GM15510 (cell line): Measurements from ENCODE around the gene PTPRN2.

Experiments used
- POLR2A ChIP-seq: IDR thresholded peaks from 3 replicates; pipeline ENCODE4 v1.6.1; 2011; ENCODE audit warnings: borderline replicate concordance; ENCODE audit not compliant: insufficient read length; ENCODE audit errors: extremely low read depth

The PTPRN2 gene

DNA sequence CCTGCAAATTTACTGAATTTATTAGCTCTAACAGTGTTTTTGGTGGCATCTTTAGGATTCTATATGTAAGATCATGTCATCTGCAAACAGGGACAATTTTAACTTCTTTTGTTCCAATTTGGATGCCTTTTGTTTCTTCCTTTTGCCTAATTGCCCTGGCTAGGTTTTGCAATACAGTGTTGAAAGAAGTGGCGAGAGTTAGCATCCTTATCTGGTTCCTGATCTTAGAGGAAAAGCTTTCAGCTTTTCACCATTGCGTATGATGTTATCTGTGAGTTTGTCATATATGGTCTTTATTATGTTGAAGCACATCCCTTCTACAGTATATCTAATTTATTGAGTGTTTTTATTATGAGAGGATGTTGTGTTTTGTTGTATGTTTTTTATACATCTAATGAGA is 301.4 kb downstream of the PTPRN2 start:
- TF ChIP-seq POLR2A: no peak

GRCh38 chr7:158285383-158285770 is 302.2 kb downstream of the PTPRN2 start:
- no peak for TF ChIP-seq POLR2A

DNA sequence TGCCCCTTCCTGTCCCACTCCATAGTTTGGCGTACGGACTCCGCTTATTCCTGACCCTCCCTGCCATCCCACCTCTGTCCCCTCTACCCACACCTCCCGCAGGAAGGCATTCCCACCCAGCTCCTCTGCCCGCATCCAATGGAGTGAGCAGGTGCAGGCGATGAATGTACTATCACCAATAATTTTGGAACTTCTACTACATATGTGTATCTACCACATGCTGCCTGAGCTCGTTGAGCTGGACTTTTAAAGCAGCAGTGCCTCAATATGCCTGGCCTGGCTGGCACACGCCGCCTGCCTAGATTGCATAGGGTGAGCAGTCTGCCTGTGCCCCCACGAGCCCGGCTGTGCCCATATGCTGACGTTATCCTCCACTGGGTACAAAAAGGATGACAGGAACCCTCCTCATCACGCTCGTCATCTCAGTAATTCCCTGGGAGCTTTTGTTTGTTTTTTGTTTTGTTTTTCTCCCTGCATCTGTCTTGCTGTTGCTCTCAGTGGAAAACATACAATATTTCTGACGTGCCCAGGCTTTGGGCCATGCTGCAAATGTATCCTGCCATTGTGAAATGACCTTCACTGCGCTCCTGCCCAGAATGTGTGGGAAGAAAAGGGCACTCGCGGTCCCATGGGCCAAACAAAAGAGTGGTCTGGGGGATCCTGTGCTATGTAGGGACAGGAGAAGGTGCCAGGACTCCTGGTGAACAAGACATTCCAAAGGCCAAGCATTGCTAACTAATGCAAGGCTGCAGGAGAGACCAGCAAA is 302.8 kb downstream of the PTPRN2 start:
- TF ChIP-seq POLR2A: no peak

DNA sequence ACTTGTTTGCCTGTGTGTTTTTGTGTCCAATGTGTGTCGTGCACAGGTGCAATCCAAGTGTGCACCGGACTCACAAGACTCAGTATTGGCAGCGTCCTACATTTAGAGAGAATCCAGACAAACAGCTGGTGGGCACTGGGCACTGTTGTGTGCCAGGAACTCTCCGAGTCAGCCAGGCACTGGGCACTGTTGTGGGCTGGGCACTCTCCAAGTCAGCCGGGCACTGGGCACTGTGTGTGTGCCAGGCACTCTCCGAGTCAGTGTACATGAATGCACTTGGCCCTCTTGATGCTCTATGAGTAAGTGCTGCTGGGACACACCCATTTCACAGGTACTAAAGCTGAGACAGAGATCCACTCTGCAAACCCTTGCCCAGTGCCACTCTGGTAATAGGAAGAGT is 303.5 kb downstream of the PTPRN2 start:
- no peak for TF ChIP-seq POLR2A

DNA sequence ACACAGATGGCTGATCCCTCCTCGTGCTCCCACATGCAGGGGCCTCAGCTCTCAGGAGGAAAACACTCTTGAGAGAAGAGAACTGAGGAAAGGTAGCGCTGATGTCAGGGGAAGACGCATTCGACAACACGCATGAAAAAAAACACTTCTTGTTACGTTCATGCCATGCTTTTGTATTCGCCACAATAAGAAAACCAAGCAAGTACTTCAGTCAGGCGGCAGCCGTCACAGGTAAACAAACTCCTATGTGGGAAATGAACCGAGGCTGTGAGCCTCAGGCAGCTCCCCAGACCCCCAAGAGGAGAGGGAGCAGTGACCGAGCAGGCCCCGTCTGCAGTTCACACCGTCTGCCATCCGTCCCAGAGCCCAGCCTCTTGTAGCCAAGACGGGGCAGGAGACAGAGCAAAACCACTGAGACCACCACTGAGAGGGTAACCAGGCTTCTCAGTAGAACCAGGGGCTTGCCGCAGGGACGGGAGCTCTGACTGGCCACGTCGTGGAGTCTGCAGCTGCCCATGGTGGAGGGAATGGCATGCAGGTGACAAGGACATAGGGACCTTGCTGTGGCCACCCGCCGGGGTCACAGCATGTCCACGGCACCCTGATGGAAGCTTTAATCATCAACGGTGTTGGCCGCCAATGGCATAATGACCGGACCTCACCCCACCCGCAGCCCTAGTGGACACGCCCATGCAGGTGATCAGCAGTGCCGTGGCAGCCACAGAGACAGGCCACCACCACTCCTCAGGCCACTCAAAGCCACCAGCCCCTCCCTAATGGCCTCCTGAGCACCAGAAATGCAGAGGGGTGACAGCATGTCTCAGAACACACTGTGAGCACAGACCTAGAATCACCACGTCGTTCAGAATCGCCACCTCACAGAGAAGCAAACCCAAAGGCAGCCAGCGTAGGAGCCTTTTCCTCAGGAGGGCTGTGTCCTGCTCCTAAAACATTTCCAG is 304.3 kb downstream of the PTPRN2 start:
- TF ChIP-seq POLR2A: no peak

DNA sequence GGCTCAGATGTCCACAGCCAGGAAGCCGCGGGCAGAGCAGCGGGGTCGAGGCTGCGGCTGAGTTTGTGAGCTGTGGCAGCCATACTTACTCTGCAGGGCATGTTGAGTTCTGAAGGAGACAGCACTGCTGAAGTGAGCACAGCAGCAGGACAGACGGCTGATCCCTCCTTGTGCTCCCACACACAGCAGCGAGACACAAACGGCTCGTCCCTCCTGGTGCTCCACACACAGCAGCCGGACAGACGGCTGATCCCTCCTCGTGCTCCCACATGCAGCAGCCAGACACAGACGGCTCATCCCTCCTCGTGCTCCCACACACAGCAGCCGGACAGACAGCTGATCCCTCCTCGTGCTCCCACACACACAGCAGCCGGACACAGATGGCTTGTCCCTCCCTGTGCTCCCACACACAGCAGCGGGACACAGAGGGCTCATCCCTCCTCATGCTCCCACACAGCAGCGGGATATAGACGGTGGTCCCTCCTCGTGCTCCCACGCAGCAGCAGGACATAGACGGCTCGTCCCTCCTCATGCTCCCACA is 305.1 kb downstream of the PTPRN2 start:
- TF ChIP-seq POLR2A: no peak

GRCh38 chr7:158281441-158281840 is 306.2 kb downstream of the PTPRN2 start:
- no peak for TF ChIP-seq POLR2A

DNA sequence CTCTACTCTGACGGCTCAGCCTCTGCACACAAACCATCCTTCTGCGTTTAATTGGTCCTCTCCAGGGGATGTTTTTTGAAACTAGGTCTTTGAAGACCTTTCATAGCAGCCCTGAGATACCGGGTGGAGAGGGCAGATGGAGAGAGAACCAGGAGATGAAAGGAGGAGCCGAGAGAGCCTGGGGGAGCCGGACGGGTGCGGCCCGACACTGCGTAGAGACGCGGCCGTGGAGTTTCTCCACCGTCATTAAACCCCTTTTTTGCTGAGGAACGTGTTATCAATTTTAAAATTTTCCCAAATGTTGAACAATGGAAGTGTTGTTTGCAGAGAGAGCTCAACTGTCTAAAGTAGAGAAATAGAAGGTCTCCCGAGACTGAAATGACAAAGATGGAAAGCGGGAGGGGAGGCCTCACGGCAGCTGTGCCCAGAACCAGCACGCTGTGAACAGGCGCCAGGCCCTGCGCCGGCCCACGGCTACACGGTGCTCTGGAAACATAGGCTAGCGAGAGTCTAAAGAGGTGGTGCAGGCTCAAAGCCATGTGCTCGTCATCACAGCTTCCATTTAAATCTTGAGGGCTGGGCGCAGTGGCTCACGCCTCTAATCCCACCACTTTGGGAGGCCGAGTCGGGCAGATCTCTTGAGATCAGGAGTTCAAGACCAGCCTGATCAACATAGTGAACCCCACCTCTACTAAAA is 307.0 kb downstream of the PTPRN2 start:
- no peak for TF ChIP-seq POLR2A

- TF ChIP-seq POLR2A: no peak
These were observed 307.8 kb downstream of the PTPRN2 start for GRCh38 chr7:158279539-158280447.

GRCh38 chr7:158278745-158279320 is 308.8 kb downstream of the PTPRN2 start:
- no peak for TF ChIP-seq POLR2A

GRCh38 chr7:158277219-158278141 is 310.1 kb downstream of the PTPRN2 start:
- TF ChIP-seq POLR2A: no peak

GRCh38 chr7:158276414-158277218 is 311.0 kb downstream of the PTPRN2 start:
- TF ChIP-seq POLR2A: no peak
